Breast epithelium (tissue), 3 donors: ENCODE measurements around the gene DNAJC13.

Source experiments
- CTCF ChIP-seq, 3 donors: fragments of 450-650 bp; IDR thresholded peaks; one replicate each; pipeline ENCODE4 v1.5.1; 2016 to 2017; ENCODE audit warnings: antibody characterized with exemption in 3 of 3, mild to moderate bottlenecking in 3 of 3, moderate library complexity in 3 of 3
- POLR2A ChIP-seq: fragments of 450-650 bp; IDR thresholded peaks from one replicate; pipeline ENCODE4 v1.6.1; 2016; ENCODE audit warnings: antibody characterized with exemption, mild to moderate bottlenecking, moderate library complexity

DNA sequence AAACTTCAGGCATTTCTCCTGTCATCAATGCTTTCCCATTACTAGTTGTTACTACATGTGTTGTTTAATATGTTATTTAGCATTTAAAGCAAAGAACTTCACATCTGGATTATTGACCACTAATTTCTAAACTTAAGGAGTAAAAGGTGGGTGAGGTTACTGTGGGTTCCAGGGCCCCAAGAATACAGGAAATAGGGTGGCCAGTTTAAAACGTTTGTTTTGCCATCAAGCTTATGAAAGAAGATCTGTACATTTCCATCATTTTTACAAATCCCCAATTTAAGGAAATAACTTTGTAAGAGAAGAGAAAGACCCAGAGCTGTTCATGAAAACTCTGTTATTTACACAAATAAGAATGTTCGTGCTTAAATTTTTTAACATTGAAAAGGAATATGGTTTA, 125.3 kb downstream of the DNAJC13 start:
- TF ChIP-seq CTCF (IDR thresholded peaks at IDR 0.05) (no peak), POLR2A (no peak)
